Kidney (tissue), 14 donors: Measurements from ENCODE around the gene NDOR1. TPM values are rescaled to one million over a fixed set of nuclear protein-coding genes. Genes with fewer than 3 reads are reported as not detected.

Source experiments
- DNase-seq, 5 donors: peaks; one replicate each; pipeline ENCODE4 v3.0.0-alpha.2; 2013 to 2020
- FAIRE-seq: peaks from 2 replicates; lab custom pipeline; 2012; peaks lifted over from hg19 to GRCh38; lab: Jason Lieb, UNC
- H3K27ac ChIP-seq, 2 donors: one replicate each; pipeline ENCODE4 v1.7.0; 2013; ENCODE audit warnings: low read depth in 2 of 2, low read length in 2 of 2, inconsistent platforms in 1 of 2
- H3K27me3 ChIP-seq: one replicate; pipeline ENCODE4 v1.7.1; 2013; ENCODE audit warnings: low read length, inconsistent platforms; ENCODE audit not compliant: control insufficient read depth, insufficient read depth
- H3K36me3 ChIP-seq, 3 donors: one replicate each; pipeline versions ENCODE4 v1.7.0 to v1.7.1; 2013; ENCODE audit warnings: low read length in 3 of 3, control low read depth in 1 of 3, inconsistent platforms in 1 of 3; ENCODE audit not compliant: insufficient read depth in 3 of 3, control insufficient read depth in 2 of 3
- H3K4me1 ChIP-seq, 3 donors: one replicate each; pipeline versions ENCODE4 v1.7.0 to v1.7.1; 2013; ENCODE audit warnings: low read length in 3 of 3, inconsistent platforms in 1 of 3, low read depth in 1 of 3; ENCODE audit not compliant: control insufficient read depth in 2 of 3, insufficient read depth in 2 of 3
- H3K4me3 ChIP-seq, 3 donors: one replicate each; pipeline versions ENCODE4 v1.7.0 to v1.8.1; 2013; ENCODE audit warnings: low read length in 3 of 3, control low read depth in 1 of 3, inconsistent platforms in 1 of 3
- H3K9ac ChIP-seq, 3 donors: one replicate each; pipeline versions ENCODE4 v1.7.0 to v1.7.1; 2013; ENCODE audit warnings: low read length in 3 of 3, control low read depth in 1 of 3, inconsistent platforms in 1 of 3
- H3K9me3 ChIP-seq, 3 donors: one replicate each; pipeline versions ENCODE4 v1.7.0 to v1.7.1; 2013; ENCODE audit warnings: low read length in 3 of 3, control low read depth in 1 of 3, inconsistent platforms in 1 of 3; ENCODE audit not compliant: control insufficient read depth in 2 of 3, insufficient read depth in 1 of 3
- CTCF ChIP-seq: IDR thresholded peaks from 3 replicates; pipeline ENCODE4 v1.5.1; 2012; ENCODE audit warnings: mild to moderate bottlenecking, moderate library complexity, borderline replicate concordance; ENCODE audit not compliant: insufficient read depth; ENCODE audit errors: extremely low read depth
- intact Hi-C: fragments of 100-400 bp; cut with DNase I; formaldehyde crosslinking; loops from one replicate; pipeline ENCODE4 v1.11.1; 2022
- polyA plus RNA-seq: library from polyadenylated mRNA; stranded (reverse); fragments of 350-450 nt; fragmentation: Illumina TruSeq; extraction: RNeasy Lipid Tissue Mini Kit (QIAGEN cat#74804); gene quantifications from one replicate; pipeline ENCODE4 v1.2.3, GENCODE V29; 2014; ENCODE audit warnings: low read depth, low replicate concordance; ENCODE audit not compliant: insufficient read depth
- total RNA-seq: library from RNA; stranded (reverse); fragmentation: NEBNext Ultra II Directional; extraction: Animal tissue kit (Norgen Biotek cat#: 25700); gene quantifications from one replicate; pipeline ENCODE4 v1.2.1, GENCODE V29; 2021
- donor health status: control.
- donor health status: control.
- donor health status: control.
- donor health status: control.
- donor health status: control.
- donor health status: DM: yes; HTN: yes; CAD: no.
- donor health status: Normal renal cell carcinoma (clear cell type).

Gene NDOR1
- total and polyA plus RNA-seq, 2 donors from 2014 or later, result 5.9 to 17.8 TPM

- no peaks in the 10 kb centered on the region for H3K9me3 ChIP-seq
- peak overlapping the region in 1 of 3 donors; percentile 25 for H3K4me3 ChIP-seq
- FAIRE-seq (no peak), DNase-seq (no peak)
- intact Hi-C loops, result loop anchor here (10.0 kb wide), 1 partner anchor 117 kb away; the partner anchor contains the start of gene DPP7
- no peak overlapping the region for H3K27ac ChIP-seq
- no peaks in the 10 kb centered on the region for H3K36me3 ChIP-seq
- no peak overlapping the region for H3K9ac ChIP-seq
- no peak for TF ChIP-seq CTCF
- peaks cover 0 to 23% (median 11%) of the 10 kb centered on the region in 3 donors for H3K4me1 ChIP-seq
- H3K27me3 ChIP-seq, result no peaks in the 10 kb centered on the region
These were observed 26.6 kb downstream of the NDOR1 start for GRCh38 chr9:137232101-137232500.

- intact Hi-C loops, result loop anchor here (10.0 kb wide), 1 partner anchor 118 kb away; the partner anchor contains the start of gene DPP7
- Histone ChIP-seq H3K27me3 (no peaks in the 10 kb centered on the region), H3K4me3 (peak overlapping the region in 1 of 3 donors; percentile 25), H3K9me3 (no peaks in the 10 kb centered on the region), H3K4me1 (peaks cover 0 to 19% (median 9%) of the 10 kb centered on the region in 3 donors), H3K27ac (no peak overlapping the region), H3K36me3 (no peaks in the 10 kb centered on the region), H3K9ac (no peak overlapping the region)
- FAIRE-seq (no peak), DNase-seq (no peak)
- TF ChIP-seq CTCF, result no peak
These were observed 27.0 kb downstream of the NDOR1 start for GRCh38 chr9:137232510-137232909.

DNA sequence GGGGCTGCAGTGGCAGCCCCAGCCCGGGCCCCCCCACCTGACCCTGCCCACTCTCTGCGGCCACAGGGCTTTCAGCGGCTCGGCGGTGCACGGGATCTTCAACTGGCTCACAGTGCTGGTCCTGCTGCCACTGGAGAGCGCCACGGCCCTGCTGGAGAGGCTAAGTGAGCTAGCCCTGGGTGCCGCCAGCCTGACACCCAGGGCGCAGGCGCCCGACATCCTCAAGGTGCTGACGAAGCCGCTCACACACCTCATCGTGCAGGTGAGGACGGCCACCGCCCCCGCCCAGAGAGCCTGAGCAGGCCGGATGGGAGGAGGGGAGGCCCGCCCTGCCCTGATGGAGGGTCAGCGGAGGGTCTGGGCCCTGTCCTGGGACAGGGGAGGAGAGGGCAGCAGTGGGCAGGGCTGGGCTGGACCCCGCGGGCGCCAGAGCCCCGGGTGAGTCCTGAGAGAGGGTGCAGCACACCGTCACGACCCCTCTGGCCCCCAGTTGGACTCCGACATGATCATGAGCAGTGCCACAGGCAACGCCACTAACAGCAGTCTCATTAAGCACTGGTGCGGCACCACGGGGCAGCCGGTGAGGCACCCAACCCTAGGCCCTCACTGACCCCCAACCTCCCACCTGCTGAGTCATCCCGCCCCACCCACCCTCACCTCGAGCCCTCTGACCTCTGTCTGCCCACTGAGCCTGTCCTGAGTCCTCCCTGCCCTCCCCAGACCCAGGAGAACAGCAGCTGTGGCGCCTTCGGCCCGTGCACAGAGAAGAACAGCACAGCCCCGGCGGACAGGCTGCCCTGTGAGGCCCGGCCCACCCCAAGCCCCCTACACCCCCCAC, 27.9 kb downstream of the NDOR1 start:
- Histone ChIP-seq H3K9ac (no peak overlapping the region), H3K27ac (no peak overlapping the region), H3K36me3 (no peaks in the 10 kb centered on the region), H3K4me3 (no peak overlapping the region), H3K9me3 (no peaks in the 10 kb centered on the region), H3K27me3 (no peaks in the 10 kb centered on the region), H3K4me1 (peaks cover 0 to 16% (median 9%) of the 10 kb centered on the region in 3 donors)
- DNase-seq, result no peak
- no peak for FAIRE-seq
- TF ChIP-seq CTCF, result no peak
- intact Hi-C loops, result loop anchor here (10.0 kb wide), 1 partner anchor 119 kb away; the partner anchor contains the start of gene DPP7
